GM12891 (cell line): ENCODE data around the gene TCF25.

Source experiments
- DNase-seq: peaks from one replicate; pipeline ENCODE4 v3.0.0; 2011; ENCODE audit warnings: low spot score; ENCODE audit not compliant: insufficient read length
- FAIRE-seq: peaks from 2 replicates; lab custom pipeline; 2011; peaks lifted over from hg19 to GRCh38; lab: Jason Lieb, UNC
- PAX5 ChIP-seq: IDR thresholded peaks from 2 replicates; pipeline ENCODE4 v1.6.1; 2011; ENCODE audit warnings: low read length, moderate library complexity, mild to moderate bottlenecking; ENCODE audit not compliant: insufficient read depth, severe bottlenecking
- POLR2A ChIP-seq: IDR thresholded peaks from 2 replicates; pipeline ENCODE4 v1.6.1; 2011; ENCODE audit warnings: low read depth, low read length, control low read depth
- POLR2AphosphoS5 ChIP-seq: IDR thresholded peaks from 2 replicates; pipeline ENCODE4 v1.6.1; 2011; ENCODE audit warnings: low read depth, low read length, control low read depth
- POU2F2 ChIP-seq: IDR thresholded peaks from 2 replicates; pipeline ENCODE4 v1.6.1; 2011; ENCODE audit warnings: low read depth, mild to moderate bottlenecking, control low read depth, low read length, moderate library complexity
- SPI1 ChIP-seq: IDR thresholded peaks from 2 replicates; pipeline ENCODE4 v1.6.1; 2011; ENCODE audit warnings: low read depth, low read length, control low read depth
- TAF1 ChIP-seq: IDR thresholded peaks from 2 replicates; pipeline ENCODE4 v1.6.1; 2011; ENCODE audit warnings: low read depth, low read length, control low read depth

The TCF25 gene

GRCh38 chr16:89946515-89946914 lies 73.1 kb downstream of the TCF25 start:
- no peak for DNase-seq
- no peak for FAIRE-seq
- TF ChIP-seq POLR2A (no peak), TAF1 (no peak), POU2F2 (no peak), PAX5 (no peak), SPI1 (no peak), POLR2AphosphoS5 (no peak)

GRCh38 chr16:89949121-89949742 lies 75.8 kb downstream of the TCF25 start:
- FAIRE-seq (no peak), DNase-seq (no peak)
- TF ChIP-seq TAF1 (no peak), PAX5 (no peak), POLR2A (no peak)

- TF ChIP-seq POLR2A = no peak
- TF ChIP-seq SPI1 = no peak
- TF ChIP-seq TAF1 = no peak
- FAIRE-seq = no peak
These were observed 76.4 kb downstream of the TCF25 start for GRCh38 chr16:89949756-89950155.

GRCh38 chr16:89951509-89951908 lies 78.1 kb downstream of the TCF25 start:
- DNase-seq = no peak
- FAIRE-seq = no peak

More at GRCh38 chr16:89949756-89950155, 76.4 kb downstream of the TCF25 start:
- DNase-seq = no peak

GRCh38 chr16:89952049-89952448 lies 78.7 kb downstream of the TCF25 start:
- no peak for TF ChIP-seq TAF1
- TF ChIP-seq POLR2AphosphoS5 = no peak
- FAIRE-seq = no peak
- no peak for DNase-seq

More at GRCh38 chr16:89951509-89951908, 78.1 kb downstream of the TCF25 start:
- TF ChIP-seq POU2F2 = no peak

- peak; percentile 13 for FAIRE-seq
- TF ChIP-seq TAF1 = no peak
- TF ChIP-seq SPI1 = no peak
- no peak for TF ChIP-seq POLR2A
- TF ChIP-seq POU2F2 = no peak
- no peak for TF ChIP-seq PAX5
- TF ChIP-seq POLR2AphosphoS5 = no peak
- no peak for DNase-seq
These were observed 79.2 kb downstream of the TCF25 start for GRCh38 chr16:89952551-89952950.

GRCh38 chr16:89953671-89954406 lies 80.4 kb downstream of the TCF25 start:
- TF ChIP-seq POLR2A (no peak), TAF1 (no peak), SPI1 (peak; percentile 98), POLR2AphosphoS5 (no peak), POU2F2 (0 out of 2 replicates have a peak, but pooled peaks have one; percentile 21), PAX5 (no peak)
- DNase-seq = peak; percentile 74
- peak; percentile 93 for FAIRE-seq

- FAIRE-seq = no peak
- TF ChIP-seq POLR2AphosphoS5 = no peak
- no peak for TF ChIP-seq PAX5
- no peak for TF ChIP-seq POLR2A
- TF ChIP-seq TAF1 = no peak
- TF ChIP-seq SPI1 = no peak
- TF ChIP-seq POU2F2 = no peak
These were observed 81.1 kb downstream of the TCF25 start for GRCh38 chr16:89954462-89954861.

GRCh38 chr16:89955001-89955685 lies 81.8 kb downstream of the TCF25 start:
- no peak for FAIRE-seq
- no peak for DNase-seq
- TF ChIP-seq PAX5 (no peak), TAF1 (no peak), POLR2AphosphoS5 (no peak), POU2F2 (no peak), POLR2A (no peak), SPI1 (no peak)

More at GRCh38 chr16:89954462-89954861, 81.1 kb downstream of the TCF25 start:
- DNase-seq = no peak

- FAIRE-seq (no peak), DNase-seq (no peak)
- no peak for TF ChIP-seq POU2F2
- TF ChIP-seq PAX5 = no peak
- TF ChIP-seq POLR2AphosphoS5 = no peak
- no peak for TF ChIP-seq POLR2A
- no peak for TF ChIP-seq SPI1
- TF ChIP-seq TAF1 = no peak
These were observed 83.3 kb downstream of the TCF25 start for GRCh38 chr16:89956505-89957215.
